ENCODE measurements around the gene ADAMTSL1. TPM values are rescaled to one million over a fixed set of nuclear protein-coding genes. Genes with fewer than 3 reads are reported as not detected.
A peak's percentile ranks its signal among the peaks of the same experiment; 100 is the strongest.

Gene ADAMTSL1
- total RNA-seq, 2 donors from 2014 or later = 13.5 to 18.9 TPM

- ATAC-seq = no peak
- intact Hi-C loops (cut with DNase I, micrococcal nuclease) = no loop called here
- no peak for DNase-seq
These were observed 202.0 kb downstream of the ADAMTSL1 start for GRCh38 chr9:18675973-18676372.

DNA sequence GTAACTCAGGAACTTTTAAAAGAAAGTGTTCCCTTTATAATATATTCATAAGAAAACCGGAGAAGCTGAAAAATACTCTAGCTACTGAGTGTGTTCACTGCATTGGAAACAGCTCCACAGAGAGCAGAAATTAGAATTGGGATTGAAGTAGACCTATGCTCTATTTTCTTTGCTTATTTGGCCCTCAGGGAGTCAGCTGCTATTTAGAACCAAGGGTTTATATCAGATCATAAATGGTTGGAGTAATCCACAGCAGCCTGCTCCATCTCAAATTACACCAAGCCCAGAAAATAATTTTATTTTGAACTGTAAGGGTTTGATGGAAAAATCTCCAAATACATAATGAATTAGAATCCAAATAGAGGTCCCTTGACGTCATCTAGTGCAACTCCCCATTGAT is 202.6 kb downstream of the ADAMTSL1 start:
- ATAC-seq = no peak
- intact Hi-C loops (cut with DNase I, micrococcal nuclease) = no loop called here

DNA sequence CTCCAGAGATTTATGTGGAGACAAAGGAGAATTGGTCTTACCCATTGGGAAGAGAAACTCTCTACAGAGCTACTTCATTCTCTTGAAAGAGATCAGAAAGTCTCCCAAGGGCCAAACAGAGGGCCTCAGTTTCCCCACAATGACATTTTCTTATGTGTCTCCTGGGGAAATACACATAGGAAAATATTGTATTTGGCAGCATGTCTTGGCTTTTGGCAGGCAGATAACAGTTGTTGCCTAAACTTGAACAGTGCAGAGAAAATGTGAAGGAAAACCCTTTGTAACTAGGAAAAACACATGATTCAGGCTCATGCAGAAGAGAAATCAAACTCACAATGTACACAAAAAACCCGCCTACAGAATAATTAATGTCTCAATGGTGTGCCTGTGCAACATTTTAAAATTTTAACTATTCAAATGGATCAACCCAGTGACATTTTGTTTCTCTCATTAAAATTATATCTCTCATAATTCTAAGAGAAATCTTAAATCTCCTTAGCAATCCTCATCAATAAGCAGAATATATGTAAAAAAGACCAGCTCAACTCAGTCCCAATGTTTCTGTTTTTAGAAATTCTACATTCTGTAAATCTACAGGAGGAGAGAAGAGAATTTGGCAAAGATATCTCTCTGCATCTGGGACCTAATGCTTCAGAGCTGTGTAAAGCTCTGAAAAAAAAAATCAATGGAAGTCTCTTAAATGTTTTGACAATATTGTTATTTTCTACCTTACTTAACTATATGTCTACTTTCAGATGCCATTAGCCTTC is 205.1 kb downstream of the ADAMTSL1 start:
- ATAC-seq = no peak
- intact Hi-C loops (cut with DNase I, micrococcal nuclease) = no loop called here
- no peak for DNase-seq

More for the DNA sequence above, 202.6 kb downstream of the ADAMTSL1 start:
- no peak for DNase-seq

- intact Hi-C loops (cut with DNase I, micrococcal nuclease) = no loop called here
- DNase-seq (peak; percentile 13 to 45), ATAC-seq (peak; percentile 93)
These were observed 209.0 kb downstream of the ADAMTSL1 start for GRCh38 chr9:18682907-18683306.

DNA sequence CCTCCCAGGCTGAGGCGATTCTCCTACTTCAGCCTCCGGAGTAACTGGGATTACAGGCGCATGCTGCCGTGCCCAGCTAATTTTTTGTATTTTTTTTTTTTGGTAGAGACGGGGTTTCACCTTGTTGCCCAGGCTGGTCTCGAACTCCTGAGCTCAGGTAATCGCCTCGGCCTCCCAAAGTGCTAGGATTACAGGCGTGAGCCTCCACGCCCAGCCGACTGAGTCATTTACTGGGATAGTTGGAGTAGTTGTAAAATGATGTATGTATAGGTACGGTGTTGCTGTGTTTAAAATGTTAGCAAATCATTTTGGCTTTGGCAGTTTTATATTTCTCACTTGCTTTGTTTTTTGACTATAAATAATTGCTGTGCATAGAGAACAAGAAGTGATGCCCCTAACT is 209.4 kb downstream of the ADAMTSL1 start:
- DNase-seq (peak; percentile 53 to 59), ATAC-seq (peak; percentile 78)
- intact Hi-C loops (cut with DNase I, micrococcal nuclease) = no loop called here

- ATAC-seq (peak; percentile 58), DNase-seq (no peak)
- intact Hi-C loops (cut with DNase I, micrococcal nuclease) = no loop called here
These were observed 209.9 kb downstream of the ADAMTSL1 start for GRCh38 chr9:18683851-18684250.

- peak in 1 of 2 donors; percentile 44 for DNase-seq
- no peak for ATAC-seq
- intact Hi-C loops (cut with DNase I, micrococcal nuclease) = no loop called here
These were observed 210.8 kb downstream of the ADAMTSL1 start for GRCh38 chr9:18684593-18685317.

GRCh38 chr9:18688581-18689565 is 214.9 kb downstream of the ADAMTSL1 start:
- intact Hi-C loops (cut with DNase I, micrococcal nuclease) = no loop called here
- ATAC-seq (no peak), DNase-seq (no peak)

- intact Hi-C loops (cut with DNase I, micrococcal nuclease) = no loop called here
- no peak for ATAC-seq
- DNase-seq = no peak
These were observed 216.0 kb downstream of the ADAMTSL1 start for GRCh38 chr9:18689921-18690320.

- intact Hi-C loops (cut with DNase I, micrococcal nuclease) = no loop called here
- ATAC-seq = no peak
These were observed 218.3 kb downstream of the ADAMTSL1 start for GRCh38 chr9:18692268-18692667.

GRCh38 chr9:18692962-18693361 is 219.0 kb downstream of the ADAMTSL1 start:
- intact Hi-C loops (cut with DNase I, micrococcal nuclease) = no loop called here

More at GRCh38 chr9:18692268-18692667, 218.3 kb downstream of the ADAMTSL1 start:
- DNase-seq = no peak

DNA sequence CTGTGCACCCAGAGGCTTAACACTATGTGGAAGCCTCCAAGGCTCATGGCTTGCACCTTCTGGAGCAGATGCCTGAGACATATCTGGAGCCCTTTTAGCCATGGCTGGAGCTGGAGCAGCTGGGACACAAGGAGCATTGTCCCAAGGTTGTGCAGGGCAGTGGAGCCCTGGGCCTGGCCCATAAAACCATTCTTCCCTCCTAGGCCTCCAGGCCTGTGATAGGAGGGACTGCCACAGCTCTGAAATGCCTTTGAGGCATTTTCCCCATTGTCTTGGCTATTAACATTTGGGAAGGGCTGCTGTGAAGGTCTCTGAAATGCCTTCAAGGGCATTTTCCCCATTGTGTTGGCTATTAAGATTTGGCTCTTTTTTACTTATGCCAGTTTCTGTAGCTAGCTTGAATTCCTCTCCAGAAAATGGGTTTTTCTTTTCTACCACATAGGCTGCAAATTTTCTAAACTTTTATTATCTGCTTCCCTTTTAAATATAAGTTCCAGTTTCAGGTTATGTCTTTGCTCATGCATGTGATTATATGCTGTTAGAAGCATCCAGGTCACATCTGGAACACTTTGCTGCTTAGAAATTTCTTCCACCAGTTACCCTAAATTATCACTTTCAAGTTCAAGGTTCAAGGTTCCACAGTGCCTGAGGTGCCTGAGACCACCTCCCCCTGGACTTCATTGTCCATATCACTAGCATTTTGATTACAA is 221.2 kb downstream of the ADAMTSL1 start:
- DNase-seq = no peak
- intact Hi-C loops (cut with DNase I, micrococcal nuclease) = no loop called here
- no peak for ATAC-seq

More at GRCh38 chr9:18692962-18693361, 219.0 kb downstream of the ADAMTSL1 start:
- no peak for DNase-seq
- ATAC-seq = no peak

DNA sequence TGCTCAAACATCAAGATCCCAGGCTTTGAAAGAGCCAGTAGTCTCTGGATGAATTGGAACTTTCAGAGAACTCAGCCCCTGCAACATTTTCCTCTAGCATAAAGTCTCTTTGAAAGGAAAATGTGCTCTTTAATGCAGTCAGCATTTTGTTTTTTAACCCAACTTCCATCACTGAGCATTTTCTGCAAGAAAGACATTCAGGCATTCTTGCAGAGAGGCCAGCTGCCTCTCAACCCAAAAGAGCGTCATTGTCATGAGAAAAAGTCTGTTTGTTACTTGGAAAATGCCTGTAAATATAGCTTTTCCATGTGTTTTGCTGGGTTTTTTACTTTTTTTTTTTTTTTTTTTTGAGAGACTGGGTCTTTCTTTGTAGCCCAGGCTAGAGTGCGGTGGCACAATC is 225.0 kb downstream of the ADAMTSL1 start:
- DNase-seq (no peak), ATAC-seq (no peak)
- intact Hi-C loops (cut with DNase I, micrococcal nuclease) = no loop called here

GRCh38 chr9:18699764-18700163 is 225.8 kb downstream of the ADAMTSL1 start:
- intact Hi-C loops (cut with DNase I, micrococcal nuclease) = no loop called here
- ATAC-seq (no peak), DNase-seq (no peak)

GRCh38 chr9:18700714-18701113 is 226.8 kb downstream of the ADAMTSL1 start:
- intact Hi-C loops (cut with DNase I, micrococcal nuclease) = no loop called here
- no peak for ATAC-seq
- no peak for DNase-seq

DNA sequence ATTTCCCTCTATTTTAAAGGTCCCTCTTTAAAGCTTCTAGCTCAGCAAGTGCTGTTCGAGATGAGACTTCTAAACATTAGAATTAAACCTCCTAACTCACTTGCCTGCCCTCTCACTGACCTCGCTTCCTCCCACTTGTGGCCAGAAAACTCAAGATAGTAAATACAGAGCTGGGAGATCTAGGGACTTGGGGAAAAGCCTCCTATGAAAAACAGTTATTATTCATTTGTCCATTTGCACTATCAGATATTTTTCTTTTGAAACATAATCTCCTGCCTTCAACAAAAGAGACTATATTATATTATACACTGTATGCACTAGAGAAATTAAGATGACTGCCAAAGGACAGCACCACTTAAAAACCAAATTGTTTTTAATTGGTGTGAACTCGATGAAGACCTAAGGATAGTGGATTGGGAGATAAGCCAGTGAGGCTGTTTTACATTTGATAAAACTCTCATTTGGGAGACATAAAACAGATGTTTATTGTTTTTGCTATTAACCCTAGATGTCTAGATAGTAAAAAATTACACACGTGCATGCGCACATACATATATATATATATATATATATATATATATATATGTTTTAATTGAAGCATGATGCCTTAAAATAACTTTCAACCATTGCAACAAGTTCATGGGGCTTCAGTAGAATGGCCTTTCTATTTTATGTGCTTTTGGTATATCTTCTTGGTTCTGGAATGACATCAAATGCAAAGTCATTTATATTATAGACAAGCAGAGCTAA is 229.4 kb downstream of the ADAMTSL1 start:
- ATAC-seq (no peak), DNase-seq (no peak)
- intact Hi-C loops (cut with DNase I, micrococcal nuclease) = no loop called here

GRCh38 chr9:18703901-18704379 is 230.0 kb downstream of the ADAMTSL1 start:
- no peak for ATAC-seq
- DNase-seq = no peak
- intact Hi-C loops (cut with DNase I, micrococcal nuclease) = no loop called here
